HEK293T (cell line): ENCODE results near the gene CAMK2B.

Experiments used
- FOXM1 ChIP-seq: fragments of 450-650 bp; IDR thresholded peaks from 2 replicates; pipeline ENCODE4 v1.6.1; 2017; ENCODE audit warnings: mild to moderate bottlenecking, borderline replicate concordance
- L3MBTL2 ChIP-seq: fragments of 450-650 bp; conservative IDR thresholded peaks from 2 replicates; pipeline ENCODE4 v1.6.1; 2016; ENCODE audit warnings: mild to moderate bottlenecking
- LEF1 ChIP-seq: fragments of 450-650 bp; IDR thresholded peaks from 2 replicates; pipeline ENCODE4 v1.6.1; 2017; ENCODE audit warnings: mild to moderate bottlenecking, borderline replicate concordance
- NFRKB ChIP-seq: fragments of 450-650 bp; IDR thresholded peaks from 2 replicates; pipeline ENCODE4 v1.6.1; 2016; ENCODE audit warnings: mild to moderate bottlenecking, moderate library complexity
- SUZ12 ChIP-seq: fragments of 450-650 bp; IDR thresholded peaks from 2 replicates; pipeline ENCODE4 v1.6.1; 2016; ENCODE audit warnings: mild to moderate bottlenecking
- TARDBP ChIP-seq: fragments of 450-650 bp; IDR thresholded peaks from 2 replicates; pipeline ENCODE4 v1.6.1; 2016
- ZNF384 ChIP-seq: fragments of 450-650 bp; IDR thresholded peaks from 2 replicates; pipeline ENCODE4 v1.6.1; 2016

DNA sequence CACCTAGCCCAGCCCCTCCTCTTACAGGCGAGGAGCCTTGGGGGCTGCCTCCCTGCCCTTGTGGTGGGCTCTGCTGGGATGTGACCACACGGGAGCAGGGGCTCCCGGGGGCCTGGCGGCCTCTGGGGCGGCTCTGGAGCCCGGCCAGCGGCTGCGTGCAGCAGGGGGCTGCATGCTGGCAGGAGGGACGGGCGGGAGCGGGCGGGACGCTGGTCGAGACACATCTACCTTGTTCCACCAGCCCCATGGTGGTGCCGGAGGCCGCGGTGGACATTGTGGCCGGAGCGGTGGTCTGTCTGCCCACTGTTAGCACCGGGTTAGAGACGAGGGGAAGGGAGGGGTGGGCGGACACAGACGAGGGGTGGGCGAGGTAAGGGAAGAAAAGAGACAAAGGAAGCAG lies 86.0 kb downstream of the CAMK2B start:
- TF ChIP-seq TARDBP = no peak
- no peak for TF ChIP-seq NFRKB
- TF ChIP-seq LEF1 = no peak
- no peak for TF ChIP-seq FOXM1
- TF ChIP-seq SUZ12 = no peak
- no peak for TF ChIP-seq L3MBTL2
- TF ChIP-seq ZNF384 = no peak
